CD4-positive, alpha-beta T cell treated with Interleukin-17A for 1 hour (primary cell): Measurements from ENCODE around the gene KCNQ4.

Source experiments
- DNase-seq: peaks from one replicate; pipeline ENCODE4 v3.0.0-alpha.2; 2020

KCNQ4 gene

DNA sequence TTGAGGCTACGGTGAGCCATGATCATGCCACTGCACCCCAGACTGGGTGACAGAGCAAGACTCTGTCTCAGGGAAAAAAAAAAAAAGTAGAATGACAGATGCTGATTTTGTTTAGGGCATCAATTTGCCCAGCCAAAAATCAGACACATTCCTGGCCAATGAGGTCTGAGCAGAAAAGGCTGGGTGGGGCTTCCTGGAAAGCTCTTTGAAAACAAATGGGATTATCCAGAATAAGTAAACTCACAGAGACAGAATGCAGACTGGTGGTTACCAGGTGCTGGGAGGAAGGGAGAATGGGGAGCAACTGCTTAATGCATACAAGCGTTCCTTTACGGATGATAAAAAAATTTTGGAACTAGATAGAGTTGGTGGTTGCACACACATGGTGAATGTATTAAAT lies 88.7 kb downstream of the KCNQ4 start:
- no peak for DNase-seq

DNA sequence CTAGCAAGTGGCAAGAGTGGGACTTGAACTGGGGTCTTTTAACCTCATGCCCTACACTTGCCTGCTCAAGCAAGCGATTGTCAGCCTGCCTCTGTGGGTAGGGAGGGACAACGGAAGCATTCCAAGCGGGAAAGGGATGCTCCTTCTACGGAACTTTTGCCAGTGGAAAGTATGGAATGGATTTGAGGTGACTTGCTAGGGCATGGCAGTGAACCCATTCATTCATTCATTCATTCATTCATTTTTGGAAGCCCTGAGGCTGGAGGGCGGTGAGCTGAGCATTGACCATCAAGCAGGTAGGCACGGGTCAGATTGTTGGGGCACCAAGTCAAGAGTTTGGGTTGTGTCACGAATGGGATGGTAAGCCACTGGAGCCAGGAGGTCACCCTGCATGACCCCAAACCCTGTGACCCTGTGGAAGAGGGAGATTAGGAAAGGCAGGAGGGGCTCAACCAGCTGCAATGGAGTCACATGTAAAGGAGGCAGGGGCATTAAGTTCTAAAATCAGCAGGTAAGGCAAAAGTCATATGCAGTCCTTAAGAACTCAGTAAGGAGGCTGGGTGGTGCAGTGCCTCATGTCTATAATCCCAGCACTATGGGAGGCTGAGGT lies 90.4 kb downstream of the KCNQ4 start:
- no peak for DNase-seq

DNA sequence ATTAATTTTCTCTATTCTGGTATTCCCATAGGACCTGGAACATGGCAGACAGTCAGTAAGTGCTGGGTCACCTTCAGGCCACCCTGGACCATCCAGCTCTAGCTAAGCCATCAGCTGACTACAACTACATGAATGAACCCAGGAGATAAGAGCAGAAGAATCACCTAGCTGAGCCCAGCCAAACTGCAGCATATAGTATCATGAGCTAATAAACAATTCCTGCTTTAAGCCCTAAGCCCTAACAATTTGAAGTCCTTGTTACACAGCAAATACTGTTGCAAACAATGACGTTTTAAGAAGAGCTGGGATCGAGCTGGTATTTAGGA lies 92.8 kb downstream of the KCNQ4 start:
- no peak for DNase-seq

DNA sequence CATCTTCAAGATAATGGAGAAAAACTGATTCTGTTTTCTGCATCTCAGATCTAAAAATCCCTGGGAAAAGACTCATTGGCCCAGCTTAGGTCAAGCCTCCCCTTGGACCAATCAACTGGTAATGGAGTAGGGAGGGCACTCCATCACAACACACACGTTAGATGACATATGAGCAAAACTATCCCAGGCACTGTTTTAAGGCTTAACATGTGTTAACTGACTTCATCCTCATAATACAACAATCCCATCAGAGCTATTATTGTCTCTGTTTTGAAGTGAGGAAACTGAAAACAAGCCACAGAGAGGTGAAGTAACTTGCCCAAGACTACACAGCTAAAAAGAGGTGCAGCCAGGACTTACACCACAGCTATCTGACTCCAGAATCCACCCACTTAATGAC lies 93.3 kb downstream of the KCNQ4 start:
- no peak for DNase-seq

DNA sequence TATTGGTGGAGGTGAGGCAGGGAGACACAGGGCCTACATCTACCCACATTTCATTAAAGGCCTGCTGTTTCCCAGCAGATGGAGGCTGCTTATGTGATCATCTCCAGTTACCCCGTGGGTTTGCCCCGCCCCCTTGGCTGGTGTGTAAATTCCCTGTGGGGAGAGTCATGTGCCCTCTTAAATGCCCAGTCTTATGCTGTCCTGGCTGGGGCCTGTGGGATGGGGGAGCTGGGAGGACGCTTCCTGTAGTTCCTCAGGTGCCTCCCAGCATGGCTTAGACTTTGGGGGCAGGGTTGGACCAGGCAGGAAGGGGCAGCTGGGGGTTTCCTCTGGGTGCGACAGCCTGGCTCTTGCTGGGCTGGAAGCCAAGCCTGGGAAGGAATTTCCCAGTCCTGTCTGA lies 94.1 kb downstream of the KCNQ4 start:
- DNase-seq, result peak; percentile 7

DNA sequence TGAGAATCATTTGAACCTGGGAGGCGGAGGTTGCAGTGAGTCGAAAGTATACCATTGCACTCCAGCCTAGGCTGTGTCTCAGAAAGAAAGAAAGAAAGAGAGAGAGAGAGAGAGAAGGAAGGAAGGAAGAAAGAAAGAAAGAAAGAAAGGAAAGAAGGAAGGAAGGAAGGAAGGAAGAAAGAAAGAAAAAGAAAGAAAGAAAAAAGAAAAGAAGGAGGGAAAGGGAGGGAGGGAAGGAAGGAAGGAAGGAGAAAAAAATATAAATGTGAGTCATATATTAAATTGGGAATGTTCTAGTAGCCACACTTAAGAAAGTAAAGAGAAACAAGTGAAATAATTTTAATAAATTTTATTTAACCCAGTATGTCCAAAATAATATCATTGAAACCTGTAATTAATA lies 95.3 kb downstream of the KCNQ4 start:
- no peak for DNase-seq

DNA sequence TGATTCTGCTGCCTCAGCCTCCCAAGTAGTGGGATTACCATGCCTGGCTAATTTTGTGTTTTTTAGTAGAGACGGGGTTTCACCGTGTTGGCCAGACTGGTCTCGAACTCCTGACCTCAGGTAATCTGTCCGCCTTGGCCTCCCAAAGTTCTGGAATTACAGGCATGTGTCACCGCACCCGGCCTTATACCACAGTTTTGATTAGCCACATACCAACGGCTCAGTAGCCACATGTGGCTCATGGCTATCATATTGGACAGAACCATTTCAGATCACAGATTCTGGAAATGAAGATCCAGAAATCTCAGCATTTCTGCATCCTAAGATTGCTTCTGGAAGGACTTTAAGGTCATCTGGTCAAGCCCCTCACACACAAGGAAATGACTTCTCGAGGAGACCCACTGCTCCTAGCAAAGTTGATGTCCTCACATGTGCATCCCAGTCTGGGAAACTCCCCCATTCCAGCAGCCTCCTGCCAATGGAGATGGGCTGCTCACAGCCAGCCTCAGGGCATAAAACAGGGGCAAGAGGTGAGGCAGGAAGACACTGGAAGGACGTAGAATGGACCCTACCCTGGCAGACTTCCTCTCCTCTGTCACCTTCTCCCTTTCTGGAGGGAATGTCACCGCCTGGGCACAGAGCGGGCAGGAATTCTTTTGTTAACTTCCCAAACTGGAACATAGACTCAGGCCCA lies 96.0 kb downstream of the KCNQ4 start:
- no peak for DNase-seq

DNA sequence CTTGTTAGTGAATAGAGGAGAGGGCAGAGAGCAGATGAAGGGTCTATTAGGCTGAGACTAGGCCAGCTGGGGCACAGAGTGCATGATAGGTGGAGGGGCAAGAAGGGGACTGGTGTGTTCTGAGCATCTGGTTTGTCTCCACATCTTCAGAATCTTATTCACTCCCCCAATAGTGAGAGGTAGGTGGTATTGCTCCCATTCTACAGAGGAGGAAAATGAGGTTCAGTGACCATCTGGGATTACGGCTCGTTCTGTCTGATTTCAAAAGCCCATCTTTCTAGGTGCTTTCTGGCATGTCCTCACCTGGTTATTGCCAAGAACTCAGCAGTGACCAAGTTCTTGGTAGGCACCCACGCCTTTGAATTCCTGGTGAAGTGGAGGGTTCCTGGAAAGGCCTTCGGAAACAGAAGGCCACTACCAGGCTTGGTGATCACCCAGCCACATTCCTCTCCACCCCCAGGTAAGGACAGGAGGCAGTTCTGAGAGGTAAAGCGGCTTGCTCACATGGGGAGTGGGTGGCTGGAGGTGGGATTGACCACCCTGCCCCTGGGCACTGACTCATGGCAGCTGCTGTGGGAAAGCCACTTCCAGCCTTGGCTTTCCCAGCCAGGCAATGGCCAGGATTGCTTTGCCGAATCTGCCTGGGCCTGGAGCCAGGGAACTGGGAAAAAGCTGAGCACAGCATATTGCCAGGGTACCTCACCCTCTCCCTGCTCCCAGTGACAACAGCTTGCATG lies 97.4 kb downstream of the KCNQ4 start:
- DNase-seq, result no peak

DNA sequence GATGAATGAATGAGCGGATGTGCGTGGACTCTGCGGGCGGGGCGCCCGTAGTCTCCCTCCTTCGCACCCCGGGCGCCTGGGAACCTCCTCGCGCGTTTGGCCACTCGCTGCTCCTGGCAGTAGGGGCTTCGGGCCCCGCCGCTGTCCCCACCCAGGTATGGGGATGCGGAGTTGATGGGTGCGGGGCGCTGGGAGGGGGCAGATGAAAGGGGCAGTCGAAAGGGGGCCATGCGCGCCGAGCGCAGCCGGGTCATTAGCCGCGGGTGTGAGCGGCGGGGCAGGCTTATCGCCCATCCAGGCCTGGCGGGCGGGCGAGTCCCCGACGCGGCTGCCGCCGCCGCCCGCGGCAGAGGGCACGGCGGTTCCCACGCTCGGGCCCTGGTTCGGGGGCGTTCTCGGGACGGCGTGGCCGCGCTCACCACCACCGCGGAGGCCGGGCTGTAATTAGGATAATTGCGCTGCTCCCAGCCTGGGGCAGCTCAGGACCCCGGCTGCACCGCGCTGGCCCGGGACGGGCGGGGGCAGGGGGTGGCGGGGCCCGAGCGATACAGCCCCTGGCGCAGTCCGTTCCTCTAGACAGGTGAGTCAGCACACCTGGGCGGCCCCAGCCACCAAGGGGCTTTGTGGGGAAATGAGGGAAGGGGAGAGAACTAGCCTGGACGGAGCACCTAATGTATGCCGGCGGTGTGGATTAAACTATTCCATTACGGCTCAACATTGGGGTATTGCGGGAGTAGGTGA lies 100.6 kb downstream of the KCNQ4 start:
- DNase-seq, result no peak

DNA sequence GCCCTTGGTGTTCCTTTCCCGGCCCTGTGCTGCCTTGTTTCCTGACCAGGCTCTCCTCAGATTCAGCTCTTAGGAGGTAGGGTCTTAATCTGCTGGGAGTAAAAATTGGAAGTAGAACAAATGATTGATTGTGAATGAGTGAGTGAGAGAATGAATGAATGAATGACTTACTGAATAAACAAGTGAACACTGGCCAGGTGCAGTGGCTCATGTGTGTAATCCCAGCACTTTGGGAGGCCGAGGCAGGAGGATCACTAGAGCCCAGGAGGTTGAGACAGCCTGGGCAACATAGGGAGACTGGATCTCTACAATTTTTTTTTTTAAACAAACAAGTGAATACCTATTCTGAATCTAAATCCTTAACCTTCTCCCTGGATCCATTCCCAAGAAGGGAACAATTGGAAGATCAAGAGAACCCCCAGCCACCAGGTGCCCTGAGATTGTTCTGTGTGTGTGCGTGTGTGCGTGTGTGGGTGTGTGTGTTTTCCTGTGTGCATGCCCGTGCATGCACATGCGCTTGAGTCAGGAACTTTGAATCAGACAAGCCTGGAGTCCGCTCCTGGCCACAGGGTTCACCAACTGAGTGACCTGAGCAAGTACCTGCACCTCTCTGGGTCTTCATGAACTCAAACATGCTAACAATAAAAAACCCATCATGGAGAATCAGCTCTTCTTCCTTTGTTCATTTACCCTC lies 102.9 kb downstream of the KCNQ4 start:
- DNase-seq, result no peak

DNA sequence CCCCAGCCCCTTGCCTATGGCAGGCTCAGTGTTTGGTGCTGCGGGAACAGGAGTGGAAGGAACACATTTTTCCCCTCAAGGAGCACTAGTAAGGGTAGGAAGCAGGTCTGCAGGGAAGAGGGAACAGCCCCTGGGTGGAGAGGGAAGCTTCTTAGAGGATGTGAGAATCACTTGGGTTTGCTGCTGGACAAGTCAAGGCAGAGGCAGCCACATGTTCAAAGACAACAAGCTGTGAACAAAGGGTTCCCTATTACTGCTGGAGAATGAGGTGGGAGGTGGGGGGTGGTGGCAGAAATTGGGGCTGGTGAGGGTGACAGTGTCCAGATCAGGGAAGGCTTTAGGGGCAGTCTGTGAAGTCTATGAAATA lies 103.4 kb downstream of the KCNQ4 start:
- no peak for DNase-seq

DNA sequence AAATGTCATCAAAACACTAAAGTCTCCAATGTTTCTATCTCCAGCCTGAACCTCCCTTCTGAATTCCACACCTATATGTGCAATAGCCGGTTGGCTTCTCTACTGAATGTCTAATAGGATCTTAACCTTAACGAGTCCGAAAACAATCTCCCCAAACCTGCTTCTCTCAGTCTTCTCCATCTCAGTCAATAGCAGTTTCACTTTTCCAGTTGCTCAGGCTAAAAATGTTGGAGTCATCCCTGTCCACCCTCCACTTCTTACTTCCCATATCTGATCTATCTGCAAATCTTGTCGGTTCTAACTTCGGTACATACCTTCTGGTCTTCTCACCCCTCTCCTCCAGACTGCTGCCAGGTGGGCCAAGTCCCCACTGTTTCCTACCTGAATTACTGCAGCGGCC lies 104.1 kb downstream of the KCNQ4 start:
- DNase-seq, result no peak
